ENCODE results near the gene GDAP1L1. TPM values are rescaled to one million over a fixed set of nuclear protein-coding genes. Genes with fewer than 3 reads are reported as not detected.
"Not testable (repeated sequence)": the region's sequence is repeated elsewhere in the genome, so short reads cannot be mapped to it uniquely, and the experiment has no call there.

GDAP1L1 gene
- total RNA-seq, 1 donor from 2014 or later = not detected

DNA sequence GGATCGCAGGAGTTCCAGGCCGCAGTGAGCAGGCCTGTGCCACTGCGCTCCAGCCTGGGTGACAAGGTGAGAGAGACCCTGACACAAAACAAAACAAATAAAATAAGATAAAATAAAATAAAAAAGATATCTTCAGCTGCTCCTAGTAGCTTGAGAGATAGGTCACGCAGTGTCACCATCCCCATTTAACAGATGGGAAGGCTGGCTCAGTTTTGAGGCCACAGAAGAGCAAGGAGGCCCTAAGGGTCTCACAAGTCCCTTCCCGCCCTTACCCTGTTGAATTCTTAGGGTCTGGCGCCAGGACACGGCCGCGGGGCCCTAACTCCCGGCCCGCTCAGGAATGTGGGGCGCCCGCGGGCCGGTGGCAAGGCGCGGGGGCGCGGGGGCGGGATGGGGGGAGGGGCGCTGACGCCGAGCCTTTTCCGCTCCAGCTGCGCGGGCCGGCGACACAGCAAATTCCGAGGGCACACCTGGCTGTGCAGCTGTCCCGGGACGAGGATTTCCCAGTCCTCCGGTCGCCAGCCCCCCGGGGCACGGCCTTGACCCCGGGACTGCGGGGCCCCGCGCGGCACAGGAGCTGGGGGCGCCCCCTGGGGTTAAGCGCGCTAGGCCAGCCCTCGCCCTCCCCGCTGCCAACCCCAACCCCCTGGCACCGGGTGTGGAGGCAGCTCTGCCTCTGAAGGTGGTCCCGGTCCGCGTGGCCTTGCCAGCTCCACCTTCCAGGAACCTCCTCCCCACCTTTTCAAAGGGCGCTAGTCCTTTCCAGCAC is 79.5 kb downstream of the GDAP1L1 start:
- intact Hi-C loops (cut with DNase I) = no loop called here
- DNase-seq (no peak), ATAC-seq (ENCODE audit: poor library complexity) (peak; percentile 29)

DNA sequence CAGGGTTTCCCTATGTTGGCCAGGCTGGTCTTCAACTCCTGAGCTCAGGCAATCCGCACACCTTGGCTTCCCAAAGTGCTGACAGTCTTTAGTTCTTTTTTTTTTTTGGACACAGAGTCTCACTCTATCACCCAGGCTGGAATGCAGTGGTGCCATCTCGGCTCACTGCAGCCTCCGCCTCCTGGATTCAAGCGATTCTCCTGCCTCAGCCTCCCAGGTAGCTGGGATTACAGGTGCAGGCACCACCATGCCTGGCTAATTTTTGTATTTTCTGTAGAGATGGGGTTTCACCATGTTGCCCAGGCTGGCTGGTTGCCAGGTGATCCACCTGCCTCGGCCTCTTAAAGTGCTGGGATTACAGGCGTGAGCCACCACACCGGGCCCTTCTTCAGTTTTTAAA is 80.6 kb downstream of the GDAP1L1 start:
- intact Hi-C loops (cut with DNase I); DNase-seq; ATAC-seq (ENCODE audit: poor library complexity): not testable (repeated sequence)

DNA sequence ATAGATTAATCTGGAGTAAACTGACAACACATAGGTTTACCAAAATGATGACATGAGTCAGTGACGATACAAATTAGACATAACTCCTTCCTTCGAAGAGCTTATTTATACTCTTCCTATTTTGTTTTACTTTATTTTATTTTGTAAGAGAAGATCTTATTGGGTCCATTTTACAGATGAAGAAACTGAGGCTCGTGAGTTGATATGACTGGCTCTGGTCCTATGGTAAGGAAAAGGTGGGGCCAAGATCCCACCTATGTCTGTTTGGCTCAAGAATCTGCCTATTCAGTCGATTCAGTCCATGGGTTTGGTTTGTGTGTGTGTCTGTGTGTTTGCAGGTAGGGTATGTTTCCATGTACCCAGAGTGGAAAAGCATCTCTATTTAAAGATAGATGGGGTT is 81.3 kb downstream of the GDAP1L1 start:
- ATAC-seq (ENCODE audit: poor library complexity) (no peak), DNase-seq (no peak)
- intact Hi-C loops (cut with DNase I) = no loop called here

Other genes with a start within 250 kb of the GDAP1L1 start
- 181 TPM for gene JPH2, start 60.1 kb upstream of the GDAP1L1 start, total RNA-seq
- 32.8 TPM for gene OSER1, start 36.5 kb upstream of the GDAP1L1 start, total RNA-seq
- 150 TPM for gene FITM2, start 63.9 kb downstream of the GDAP1L1 start, total RNA-seq
- not detected for gene R3HDML, start 89.7 kb downstream of the GDAP1L1 start, total RNA-seq
- gene HNF4A, start 108.4 kb downstream of the GDAP1L1 start, total RNA-seq = not detected
- 3.4 TPM for gene TTPAL, start 228.6 kb downstream of the GDAP1L1 start, total RNA-seq